ENCODE measurements around the gene ITGB3BP. TPM values are rescaled to one million over a fixed set of nuclear protein-coding genes. Genes with fewer than 3 reads are reported as not detected.
A peak's percentile ranks its signal among the peaks of the same experiment; 100 is the strongest.

The ITGB3BP gene
- total and polyA plus RNA-seq, 2 of the 13 experiments (the other 11 are each of a cell fraction or from before 2014, with no cell fraction given) = 19.0 to 46.5 TPM

- TF ChIP-seq ZFP91 (CRISPR knock-in tag; IDR thresholded peaks at IDR 0.05; ENCODE audit: borderline replicate concordance) = peak; percentile 94
- TF ChIP-seq GTF2F1 (IDR thresholded peaks at IDR 0.05; ENCODE audit: low read length) = no peak
- 0 out of 2 replicates have a peak, but pooled peaks have one; percentile 62 for TF ChIP-seq ETV6 (CRISPR knock-in tag; conservative IDR thresholded peaks at IDR 0.05)
- TF ChIP-seq CHD2 (IDR thresholded peaks at IDR 0.05; ENCODE audit: low read depth, low read length) = no peak
- peak; percentile 62 for TF ChIP-seq NCOA2 (CRISPR knock-in tag; IDR thresholded peaks at IDR 0.05)
- TF ChIP-seq RXRB (CRISPR knock-in tag; IDR thresholded peaks at IDR 0.05; ENCODE audit: borderline replicate concordance) = peak; percentile 52
- TF ChIP-seq DR1 (CRISPR knock-in tag; IDR thresholded peaks at IDR 0.05) = peak; percentile 69; the same call in 1 of the 2 replicates
- peak; percentile 83 for TF ChIP-seq MEIS1 (CRISPR knock-in tag; IDR thresholded peaks at IDR 0.05; ENCODE audit: borderline replicate concordance)
- TF ChIP-seq ZBTB43 (CRISPR knock-in tag; conservative IDR thresholded peaks at IDR 0.05) = peak; percentile 77; the same call in 1 of the 2 replicates
- TF ChIP-seq ZNF572 (CRISPR knock-in tag; IDR thresholded peaks at IDR 0.05) = 0 out of 2 replicates have a peak, but pooled peaks have one; percentile 70
- TF ChIP-seq SMAD9 (CRISPR knock-in tag; IDR thresholded peaks at IDR 0.05) = no peak
- peak; percentile 88 for TF ChIP-seq HOXA3 (CRISPR knock-in tag; IDR thresholded peaks at IDR 0.05)
- no peak; the same call in 1 of the 2 replicates for TF ChIP-seq MAF1 (CRISPR knock-in tag; IDR thresholded peaks at IDR 0.05; ENCODE audit: borderline replicate concordance)
- TF ChIP-seq ZNF672 (CRISPR knock-in tag; IDR thresholded peaks at IDR 0.05) = no peak
- TF ChIP-seq IKZF4 (CRISPR knock-in tag; IDR thresholded peaks at IDR 0.05; ENCODE audit: borderline replicate concordance, low read depth, not compliant biosample characterization) = no peak
- TF ChIP-seq ZNF652 (CRISPR knock-in tag; IDR thresholded peaks at IDR 0.05; ENCODE audit: borderline replicate concordance, low read depth) = 0 out of 2 replicates have a peak, but pooled peaks have one; percentile 9
- peak; percentile 100 for TF ChIP-seq ASH2L (IDR thresholded peaks at IDR 0.05; ENCODE audit: insufficient read length, low read depth, low read length)
- TF ChIP-seq, protein P1, sequence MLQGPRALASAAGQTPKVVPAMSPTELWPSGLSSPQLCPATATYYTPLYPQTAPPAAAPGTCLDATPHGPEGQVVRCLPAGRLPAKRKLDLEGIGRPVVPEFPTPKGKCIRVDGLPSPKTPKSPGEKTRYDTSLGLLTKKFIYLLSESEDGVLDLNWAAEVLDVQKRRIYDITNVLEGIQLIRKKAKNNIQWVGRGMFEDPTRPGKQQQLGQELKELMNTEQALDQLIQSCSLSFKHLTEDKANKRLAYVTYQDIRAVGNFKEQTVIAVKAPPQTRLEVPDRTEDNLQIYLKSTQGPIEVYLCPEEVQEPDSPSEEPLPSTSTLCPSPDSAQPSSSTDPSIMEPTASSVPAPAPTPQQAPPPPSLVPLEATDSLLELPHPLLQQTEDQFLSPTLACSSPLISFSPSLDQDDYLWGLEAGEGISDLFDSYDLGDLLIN (CRISPR knock-in tag; IDR thresholded peaks at IDR 0.05; ENCODE audit: borderline replicate concordance) = peak; percentile 86; the same call in 1 of the 2 replicates
- peak; percentile 70 for TF ChIP-seq MIXL1 (CRISPR knock-in tag; IDR thresholded peaks at IDR 0.05)
- TF ChIP-seq ZNF224 (CRISPR knock-in tag; IDR thresholded peaks at IDR 0.05) = peak; percentile 45; the same call in 1 of the 2 replicates
- no peak for TF ChIP-seq CBX2 (IDR thresholded peaks at IDR 0.05; ENCODE audit: low read depth, low read length)
- TF ChIP-seq CBX2 (CRISPR knock-in tag; IDR thresholded peaks at IDR 0.05; ENCODE audit: low read depth) = no peak
- no peak for TF ChIP-seq ZBTB38 (CRISPR knock-in tag; IDR thresholded peaks at IDR 0.05)
These were observed at the start of gene ITGB3BP, which contains the start of gene EFCAB7 (continued) for GRCh38 chr1:63522891-63523728.
